Fibroblast of lung (primary cell): ENCODE data around the gene RNF157. TPM values are rescaled to one million over a fixed set of nuclear protein-coding genes. Genes with fewer than 3 reads are reported as not detected.
"Not testable (repeated sequence)": the region's sequence is repeated elsewhere in the genome, so short reads cannot be mapped to it uniquely, and the experiment has no call there.

Experiments
- DNase-seq, 2 donors: peaks; one replicate each; pipeline versions ENCODE4 v3.0.0 to v3.0.0-alpha.2; 2010; ENCODE audit warnings: low read depth in 2 of 2
- H2AFZ ChIP-seq: 2 replicates; pipeline ENCODE4 v1.5.1; 2012; ENCODE audit warnings: low read length, control low read depth, inconsistent platforms
- H3K27ac ChIP-seq: 2 replicates; pipeline ENCODE4 v1.5.1; 2011; ENCODE audit warnings: low read length, control low read depth; ENCODE audit not compliant: insufficient read depth
- H3K27me3 ChIP-seq: 2 replicates; pipeline ENCODE4 v1.5.1; 2011; ENCODE audit warnings: mild to moderate bottlenecking, low read length; ENCODE audit not compliant: control insufficient read depth, insufficient read depth
- H3K36me3 ChIP-seq: 2 replicates; pipeline ENCODE4 v1.5.1; 2011; ENCODE audit warnings: low read length; ENCODE audit not compliant: control insufficient read depth, insufficient read depth
- H3K4me1 ChIP-seq: 2 replicates; pipeline ENCODE4 v1.5.1; 2011; ENCODE audit warnings: low read length; ENCODE audit not compliant: control insufficient read depth, insufficient read depth; ENCODE audit errors: extremely low read depth
- H3K4me2 ChIP-seq: 2 replicates; pipeline ENCODE4 v1.5.1; 2011; ENCODE audit warnings: low read length, control low read depth; ENCODE audit not compliant: insufficient read depth; ENCODE audit errors: extremely low read depth
- H3K4me3 ChIP-seq, 4 experiments: fragments of 200-600 bp in 1 of 4; sonication (generic) in 1 of 4; replicated peaks in 1 of 4; 2 replicates each; pipeline ENCODE4 v1.5.1; 2011 to 2016; ENCODE audit warnings: low read length in 4 of 4, low read depth in 3 of 4, mild to moderate bottlenecking in 3 of 4, control low read depth in 2 of 4, inconsistent platforms in 1 of 4, mixed read lengths in 1 of 4; ENCODE audit not compliant: insufficient read depth in 1 of 4; ENCODE audit errors: control extremely low read depth in 1 of 4
- H3K79me2 ChIP-seq: 2 replicates; pipeline ENCODE4 v1.5.1; 2012; ENCODE audit warnings: mild to moderate bottlenecking, low read length, inconsistent platforms; ENCODE audit not compliant: control insufficient read depth, insufficient read depth
- H3K9ac ChIP-seq: 2 replicates; pipeline ENCODE4 v1.5.1; 2011; ENCODE audit warnings: mild to moderate bottlenecking, low read length, control low read depth; ENCODE audit not compliant: insufficient read depth
- H3K9me3 ChIP-seq: 2 replicates; pipeline ENCODE4 v1.5.1; 2012; ENCODE audit warnings: low read depth, low read length; ENCODE audit not compliant: control insufficient read depth, insufficient read depth
- H4K20me1 ChIP-seq: 2 replicates; pipeline ENCODE4 v1.5.1; 2011; ENCODE audit warnings: low read length; ENCODE audit not compliant: control insufficient read depth, insufficient read depth; ENCODE audit errors: extremely low read depth
- CTCF ChIP-seq, 2 donors: IDR thresholded peaks in 1 of 2; conservative IDR thresholded peaks in 1 of 2; 1 replicate in 1 of 2; 2 replicates in 1 of 2; pipeline ENCODE4 v1.5.1; 2011 to 2012; ENCODE audit warnings: low read length in 2 of 2, control low read depth in 1 of 2, inconsistent platforms in 1 of 2, low read depth in 1 of 2, mild to moderate bottlenecking in 1 of 2
- EZH2 ChIP-seq: IDR thresholded peaks from 2 replicates; pipeline ENCODE4 v1.5.1; 2012; ENCODE audit warnings: low read length, control low read depth, mild to moderate bottlenecking; ENCODE audit errors: missing control alignments
- polyA plus RNA-seq, 2 donors: library from polyadenylated mRNA; depleted of rRNA in 1 of 2; stranded (reverse) in 1 of 2; unstranded in 1 of 2; fragments of >200 nt; gene quantifications; 2 replicates each; pipeline ENCODE4 v1.2.1, GENCODE V29; 2011 to 2012; ENCODE audit warnings: missing spikeins in 1 of 2
- total RNA-seq: library from RNA; depleted of rRNA; stranded (reverse); fragments of >200 nt; gene quantifications from 2 replicates; pipeline ENCODE4 v1.2.1, GENCODE V29; 2014

RNF157 gene
- total and polyA plus RNA-seq, 2 donors (not counting 1 experiment from before 2014, with no cell fraction given), result 2.0 to 3.1 TPM

- TF ChIP-seq CTCF (conservative IDR thresholded peaks at IDR 0.05 in 1 of 2, IDR thresholded peaks at IDR 0.05 in 1 of 2; ENCODE audit: low read depth in 1 of 2, low read length in 2 of 2) (no peak), EZH2 (no peak)
- H3K27me3 ChIP-seq, result no peaks in the 10 kb centered on the region
- no peak overlapping the region for H3K9ac ChIP-seq
- H3K36me3 ChIP-seq, result no peaks in the 10 kb centered on the region
- H3K79me2 ChIP-seq, result no peaks in the 10 kb centered on the region
- H2AFZ ChIP-seq, result no peak overlapping the region
- H3K9me3 ChIP-seq, result no peaks in the 10 kb centered on the region
- no peaks in the 10 kb centered on the region for H4K20me1 ChIP-seq
- DNase-seq, result no peak
- H3K27ac ChIP-seq, result no peak overlapping the region
- H3K4me3 ChIP-seq, result no peak overlapping the region
- H3K4me2 ChIP-seq, result no peak overlapping the region
- no peaks in the 10 kb centered on the region for H3K4me1 ChIP-seq
These were observed 26.8 kb downstream of the RNF157 start for GRCh38 chr17:76213491-76213890.

GRCh38 chr17:76208120-76208519 is 32.2 kb downstream of the RNF157 start:
- H3K9me3 ChIP-seq, result no peaks in the 10 kb centered on the region
- H3K4me1 ChIP-seq, result peaks cover 7% of the 10 kb centered on the region
- no peak overlapping the region for H3K9ac ChIP-seq
- H3K4me3 ChIP-seq, result no peak overlapping the region
- DNase-seq, result no peak
- no peaks in the 10 kb centered on the region for H3K36me3 ChIP-seq
- no peaks in the 10 kb centered on the region for H3K27me3 ChIP-seq
- no peak overlapping the region for H3K4me2 ChIP-seq
- H3K79me2 ChIP-seq, result no peaks in the 10 kb centered on the region
- no peak overlapping the region for H3K27ac ChIP-seq
- TF ChIP-seq CTCF (conservative IDR thresholded peaks at IDR 0.05 in 1 of 2, IDR thresholded peaks at IDR 0.05 in 1 of 2; ENCODE audit: low read depth in 1 of 2, low read length in 2 of 2), result no peak
- TF ChIP-seq EZH2, result no peak
- H4K20me1 ChIP-seq, result no peaks in the 10 kb centered on the region
- no peak overlapping the region for H2AFZ ChIP-seq

- Histone ChIP-seq H3K27me3 (no peaks in the 10 kb centered on the region), H3K36me3 (no peaks in the 10 kb centered on the region), H4K20me1 (no peaks in the 10 kb centered on the region), H3K9ac (no peak overlapping the region), H2AFZ (no peak overlapping the region), H3K27ac (no peak overlapping the region), H3K79me2 (no peaks in the 10 kb centered on the region), H3K4me3 (no peak overlapping the region), H3K9me3 (no peaks in the 10 kb centered on the region), H3K4me2 (no peak overlapping the region), H3K4me1 (peaks cover 7% of the 10 kb centered on the region)
- DNase-seq, result peak in 1 of 2 donors; percentile 60
- TF ChIP-seq CTCF (conservative IDR thresholded peaks at IDR 0.05 in 1 of 2, IDR thresholded peaks at IDR 0.05 in 1 of 2; ENCODE audit: low read depth in 1 of 2, low read length in 2 of 2), result no peak
- TF ChIP-seq EZH2, result no peak
These were observed 32.8 kb downstream of the RNF157 start for GRCh38 chr17:76207275-76208059.

GRCh38 chr17:76205542-76206144 is 34.6 kb downstream of the RNF157 start:
- H3K4me1 ChIP-seq, H4K20me1 ChIP-seq, H3K4me2 ChIP-seq, H3K9me3 ChIP-seq, H3K36me3 ChIP-seq, H3K4me3 ChIP-seq, H3K27me3 ChIP-seq, H3K79me2 ChIP-seq, DNase-seq, H2AFZ ChIP-seq, H3K9ac ChIP-seq, H3K27ac ChIP-seq: not testable (repeated sequence)
